HEK293T (cell line): ENCODE measurements around the gene GALNT16.

Source experiments
- CTCF ChIA-PET: fragments of 350-600 bp; formaldehyde crosslinking; extraction: SDS; loops from one replicate; lab custom pipeline; 2021; ENCODE audit warnings: antibody characterized with exemption, inconsistent platforms; lab: Yijun Ruan, JAX
- POLR2A ChIA-PET: fragments of 350-600 bp; formaldehyde crosslinking; extraction: SDS; loops from one replicate; lab custom pipeline; 2020; ENCODE audit warnings: antibody characterized with exemption, inconsistent platforms; lab: Yijun Ruan, JAX
- DNase-seq: peaks from one replicate; pipeline ENCODE4 v3.0.0; 2012; ENCODE audit warnings: mixed read lengths; ENCODE audit errors: extremely low spot score
- ARNT ChIP-seq: fragments of 450-650 bp; IDR thresholded peaks from 2 replicates; pipeline ENCODE4 v1.6.1; 2017; ENCODE audit warnings: mild to moderate bottlenecking
- BHLHE40 ChIP-seq: fragments of 450-650 bp; IDR thresholded peaks from 2 replicates; pipeline ENCODE4 v1.6.1; 2016; ENCODE audit warnings: mild to moderate bottlenecking, moderate library complexity, borderline replicate concordance
- CTBP1 ChIP-seq: fragments of 450-650 bp; IDR thresholded peaks from 2 replicates; pipeline ENCODE4 v1.6.1; 2016; ENCODE audit warnings: borderline replicate concordance
- ELF4 ChIP-seq: fragments of 450-650 bp; IDR thresholded peaks from 2 replicates; pipeline ENCODE4 v1.6.1; 2017; ENCODE audit warnings: antibody characterized with exemption
- FOXA1 ChIP-seq: fragments of 450-650 bp; IDR thresholded peaks from 2 replicates; pipeline ENCODE4 v1.6.1; 2016; ENCODE audit warnings: mild to moderate bottlenecking
- FOXK2 ChIP-seq: fragments of 450-650 bp; IDR thresholded peaks from 2 replicates; pipeline ENCODE4 v1.6.1; 2016; ENCODE audit warnings: mild to moderate bottlenecking
- FOXM1 ChIP-seq: fragments of 450-650 bp; IDR thresholded peaks from 2 replicates; pipeline ENCODE4 v1.6.1; 2017; ENCODE audit warnings: mild to moderate bottlenecking, borderline replicate concordance
- HDGF ChIP-seq: fragments of 450-650 bp; IDR thresholded peaks from 2 replicates; pipeline ENCODE4 v1.6.1; 2017; ENCODE audit warnings: antibody characterized with exemption, borderline replicate concordance
- L3MBTL2 ChIP-seq: fragments of 450-650 bp; conservative IDR thresholded peaks from 2 replicates; pipeline ENCODE4 v1.6.1; 2016; ENCODE audit warnings: mild to moderate bottlenecking
- LEF1 ChIP-seq: fragments of 450-650 bp; IDR thresholded peaks from 2 replicates; pipeline ENCODE4 v1.6.1; 2017; ENCODE audit warnings: mild to moderate bottlenecking, borderline replicate concordance
- NFRKB ChIP-seq: fragments of 450-650 bp; IDR thresholded peaks from 2 replicates; pipeline ENCODE4 v1.6.1; 2016; ENCODE audit warnings: mild to moderate bottlenecking, moderate library complexity
- SP1 ChIP-seq: fragments of 450-650 bp; IDR thresholded peaks from 2 replicates; pipeline ENCODE4 v1.6.1; 2017
- SUZ12 ChIP-seq: fragments of 450-650 bp; IDR thresholded peaks from 2 replicates; pipeline ENCODE4 v1.6.1; 2016; ENCODE audit warnings: mild to moderate bottlenecking
- TARDBP ChIP-seq: fragments of 450-650 bp; IDR thresholded peaks from 2 replicates; pipeline ENCODE4 v1.6.1; 2016
- ZNF384 ChIP-seq: fragments of 450-650 bp; IDR thresholded peaks from 2 replicates; pipeline ENCODE4 v1.6.1; 2016
- TF ChIP-seq, protein P1 (sequence below): fragments of 450-650 bp; IDR thresholded peaks from 2 replicates; pipeline ENCODE4 v1.6.1; 2016

The GALNT16 gene

DNA sequence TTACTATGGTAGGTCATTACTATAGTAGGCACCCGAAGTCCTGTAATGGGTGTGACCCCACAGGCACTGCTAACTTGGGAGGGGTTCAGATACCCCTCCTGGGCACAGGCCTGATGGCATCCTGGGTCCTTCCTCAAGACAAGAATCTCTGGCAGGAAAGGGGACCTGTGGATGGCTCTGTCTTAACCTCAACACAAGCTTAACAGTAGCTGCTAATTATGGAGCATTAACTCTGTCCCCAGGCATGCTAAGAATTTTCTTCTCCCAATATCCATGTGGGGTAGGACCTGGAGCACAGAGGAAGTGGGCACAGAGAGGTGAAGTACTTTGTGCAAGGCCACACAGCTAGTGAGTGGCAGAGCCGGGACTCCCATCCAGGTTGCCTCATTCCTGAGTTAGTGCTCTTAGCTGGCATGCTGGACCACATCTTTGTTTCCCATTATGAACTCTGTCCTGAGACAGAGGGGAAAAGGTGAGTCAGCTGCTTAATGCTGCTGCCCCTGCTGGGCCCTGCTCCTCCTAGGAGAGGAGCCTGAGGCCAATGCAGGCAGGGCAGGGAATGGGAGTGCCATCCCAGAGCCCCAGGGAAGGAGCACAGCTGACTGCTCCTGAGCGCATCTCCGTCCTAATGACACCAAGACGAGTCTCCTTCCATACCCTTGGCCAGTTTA, 32.1 kb downstream of the GALNT16 start:
- CTCF ChIA-PET, result no interaction called here
- TF ChIP-seq FOXK2 (no peak), ELF4 (no peak), ARNT (no peak), FOXA1 (no peak), HDGF (no peak), FOXM1 (no peak), ZNF384 (no peak), SP1 (no peak), NFRKB (no peak), BHLHE40 (no peak), CTBP1 (no peak), TARDBP (no peak), L3MBTL2 (no peak), LEF1 (no peak), SUZ12 (no peak)
- TF ChIP-seq, protein P1, sequence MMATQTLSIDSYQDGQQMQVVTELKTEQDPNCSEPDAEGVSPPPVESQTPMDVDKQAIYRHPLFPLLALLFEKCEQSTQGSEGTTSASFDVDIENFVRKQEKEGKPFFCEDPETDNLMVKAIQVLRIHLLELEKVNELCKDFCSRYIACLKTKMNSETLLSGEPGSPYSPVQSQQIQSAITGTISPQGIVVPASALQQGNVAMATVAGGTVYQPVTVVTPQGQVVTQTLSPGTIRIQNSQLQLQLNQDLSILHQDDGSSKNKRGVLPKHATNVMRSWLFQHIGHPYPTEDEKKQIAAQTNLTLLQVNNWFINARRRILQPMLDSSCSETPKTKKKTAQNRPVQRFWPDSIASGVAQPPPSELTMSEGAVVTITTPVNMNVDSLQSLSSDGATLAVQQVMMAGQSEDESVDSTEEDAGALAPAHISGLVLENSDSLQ, result no peak
- POLR2A ChIA-PET, result interaction anchor here (1.1 kb wide), 1 partner anchor 16 kb away, joined by 3 read pairs; no protein-coding TSS in a partner anchor
- DNase-seq, result no peak

DNA sequence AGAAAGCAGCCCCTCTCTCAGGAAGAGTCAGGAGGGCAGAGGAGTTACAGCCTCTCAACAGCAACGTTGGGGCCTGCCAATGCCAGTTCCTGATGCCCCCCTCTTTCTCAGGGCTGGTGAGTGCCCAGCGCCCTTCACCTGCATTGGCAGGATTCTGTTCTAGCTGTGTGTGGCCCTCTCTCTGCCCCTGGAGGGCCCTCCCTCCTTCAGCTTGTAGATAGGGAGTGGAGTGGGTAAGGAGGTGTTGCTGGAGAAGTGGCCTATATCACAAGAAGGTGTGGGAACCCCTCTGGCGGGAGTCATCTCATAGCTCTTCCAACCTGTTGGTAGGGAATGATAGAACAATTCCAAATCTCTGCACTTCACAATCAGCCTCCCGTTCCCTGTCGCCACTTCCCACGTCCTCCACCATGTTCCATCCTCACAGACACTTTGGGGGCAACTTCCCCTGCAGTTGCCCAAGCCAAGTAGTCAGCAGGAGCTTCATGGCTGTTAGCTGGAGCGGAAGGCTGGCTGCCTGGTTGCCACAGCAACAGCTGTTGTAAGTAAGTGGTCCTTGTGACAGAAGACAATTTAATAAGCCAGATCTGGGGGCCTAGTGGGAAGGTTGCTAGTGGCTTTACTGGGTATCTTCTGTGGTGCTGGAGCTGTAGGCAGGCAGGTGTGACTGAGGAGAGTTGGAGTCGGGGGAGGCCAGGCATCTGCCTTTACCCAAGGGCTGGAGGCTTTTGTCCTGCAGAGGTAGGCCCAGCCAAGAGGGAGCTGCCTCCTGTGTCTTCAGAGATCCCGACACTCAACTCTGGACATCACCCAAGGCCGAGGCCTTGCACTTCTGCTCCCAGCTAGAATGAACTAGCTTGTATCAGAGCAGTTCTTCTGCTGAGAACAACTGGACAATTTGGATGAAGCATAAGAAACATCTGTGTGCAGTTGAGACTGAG, 38.4 kb downstream of the GALNT16 start:
- ChIA-PET POLR2A (no interaction called here), CTCF (interaction anchor here (1.0 to 1.9 kb wide), 2 partner anchors 10 to 49 kb away, joined by 3 to 9 read pairs; no protein-coding TSS in a partner anchor)
- peak; percentile 4 for DNase-seq
- no peak for TF ChIP-seq SP1
- TF ChIP-seq BHLHE40, result no peak
- no peak for TF ChIP-seq CTBP1
- no peak for TF ChIP-seq NFRKB
- TF ChIP-seq, protein P1, result no peak
- no peak for TF ChIP-seq FOXM1
- TF ChIP-seq FOXK2, result no peak
- no peak for TF ChIP-seq LEF1
- no peak for TF ChIP-seq ZNF384
- TF ChIP-seq HDGF, result no peak
- TF ChIP-seq TARDBP, result no peak
- no peak for TF ChIP-seq L3MBTL2

DNA sequence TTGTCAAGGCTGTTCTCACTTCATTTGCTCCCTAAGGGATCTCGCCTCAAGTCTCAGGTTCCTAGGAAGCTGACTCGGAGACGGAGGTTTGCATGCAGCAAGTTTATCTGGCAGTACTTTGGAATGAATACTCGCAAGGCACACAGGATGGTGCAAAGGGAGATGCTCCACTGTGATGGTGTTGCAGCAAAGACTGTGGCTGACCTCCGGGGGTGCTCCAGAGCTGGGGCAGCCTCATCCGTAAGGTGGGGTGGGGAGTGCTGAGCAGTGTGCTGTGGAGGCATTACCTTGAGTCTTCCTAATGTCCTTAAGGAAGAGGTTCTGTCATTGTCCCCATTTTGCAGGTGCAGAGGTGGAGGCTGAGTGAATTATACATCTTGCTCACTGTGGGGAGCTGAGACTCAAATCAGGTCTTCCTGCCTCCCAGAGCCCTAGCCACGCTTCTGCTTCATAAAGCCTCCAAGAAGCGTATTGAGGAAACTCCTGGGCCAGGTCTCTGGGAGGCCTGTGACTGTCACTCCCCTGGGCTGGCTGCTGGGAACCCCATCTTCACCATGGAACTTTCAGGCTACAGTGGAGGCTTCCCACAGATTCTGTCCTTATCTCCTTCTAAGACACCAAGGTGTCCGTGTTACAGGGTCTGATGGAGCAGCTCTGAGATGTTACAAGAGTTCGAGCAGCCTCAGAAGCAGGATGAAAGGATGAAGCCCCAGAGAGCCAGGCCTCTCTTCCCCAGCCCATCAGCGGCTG, 39.5 kb downstream of the GALNT16 start:
- ChIA-PET CTCF (interaction anchor here (0.7 kb wide), 1 partner anchor 47 kb away, joined by 4 read pairs; no protein-coding TSS in a partner anchor), POLR2A (no interaction called here)
- TF ChIP-seq BHLHE40, result no peak
- TF ChIP-seq SUZ12, result no peak
- TF ChIP-seq ZNF384, result no peak
- no peak for TF ChIP-seq ELF4
- no peak for TF ChIP-seq SP1
- no peak for TF ChIP-seq NFRKB
- no peak for TF ChIP-seq CTBP1
- no peak for TF ChIP-seq LEF1
- TF ChIP-seq, protein P1, result no peak
- no peak for TF ChIP-seq FOXK2
- TF ChIP-seq L3MBTL2, result no peak
- no peak for TF ChIP-seq TARDBP
- no peak for TF ChIP-seq ARNT
- no peak for TF ChIP-seq FOXA1
- no peak for TF ChIP-seq HDGF
- no peak for TF ChIP-seq FOXM1
- DNase-seq, result peak; percentile 39

DNA sequence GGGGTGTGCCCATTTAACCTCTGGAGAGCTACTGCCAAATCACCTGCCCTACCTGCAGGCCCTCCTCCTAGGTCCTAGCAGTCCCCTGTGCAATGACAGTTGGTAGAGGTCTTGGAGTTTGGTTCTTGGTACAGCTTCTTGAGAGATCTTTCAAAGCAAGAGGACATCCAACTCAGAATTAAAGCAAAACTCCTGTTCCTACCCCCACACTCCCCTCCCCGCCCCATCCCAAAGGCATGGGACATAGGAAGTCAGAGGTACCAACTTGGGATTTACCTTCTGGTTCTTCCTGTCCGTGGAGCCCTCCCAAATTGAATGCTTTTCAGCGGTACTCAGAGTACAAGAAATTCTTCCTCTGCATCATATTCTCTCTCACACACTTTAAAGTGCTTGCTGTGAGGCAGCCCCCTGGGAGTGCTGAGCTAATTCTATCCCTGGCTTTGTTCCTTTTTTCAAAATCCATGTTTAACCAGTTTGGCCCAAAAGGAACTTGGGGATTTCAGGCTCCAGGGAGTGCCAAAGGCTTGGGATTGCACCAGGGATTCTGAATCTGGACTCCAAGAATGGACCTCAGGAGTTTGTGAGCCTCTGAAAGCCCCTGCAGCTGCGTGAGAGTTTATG, 40.8 kb downstream of the GALNT16 start:
- CTCF ChIA-PET, result interaction anchor here (0.9 kb wide), 1 partner anchor 9 kb away, joined by 3 read pairs; no protein-coding TSS in a partner anchor
- peak; percentile 2 for DNase-seq
- no peak for TF ChIP-seq FOXM1
- no peak for TF ChIP-seq SUZ12
- TF ChIP-seq ARNT, result no peak
- no peak for TF ChIP-seq FOXK2
- no peak for TF ChIP-seq HDGF
- TF ChIP-seq CTBP1, result no peak
- TF ChIP-seq LEF1, result no peak
- TF ChIP-seq FOXA1, result no peak
- TF ChIP-seq NFRKB, result no peak
- TF ChIP-seq TARDBP, result no peak
- TF ChIP-seq, protein P1, result no peak
- TF ChIP-seq BHLHE40, result no peak
- TF ChIP-seq SP1, result no peak
- TF ChIP-seq ZNF384, result no peak
- TF ChIP-seq L3MBTL2, result no peak
- TF ChIP-seq ELF4, result no peak
- POLR2A ChIA-PET, result interaction anchor here (0.6 kb wide), 1 partner anchor 16 kb away, joined by 3 read pairs; no protein-coding TSS in a partner anchor
